Superior temporal gyrus (tissue), 1 donor: Measurements from ENCODE around the gene C16orf74.

Experiments used
- DNase-seq: peaks from one replicate; pipeline ENCODE4 v3.0.0-alpha.2; 2016; ENCODE audit errors: extremely low spot score

C16orf74 gene

GRCh38 chr16:85749771-85750145, 1.1 kb downstream of the C16orf74 start:
- DNase-seq: no peak

DNA sequence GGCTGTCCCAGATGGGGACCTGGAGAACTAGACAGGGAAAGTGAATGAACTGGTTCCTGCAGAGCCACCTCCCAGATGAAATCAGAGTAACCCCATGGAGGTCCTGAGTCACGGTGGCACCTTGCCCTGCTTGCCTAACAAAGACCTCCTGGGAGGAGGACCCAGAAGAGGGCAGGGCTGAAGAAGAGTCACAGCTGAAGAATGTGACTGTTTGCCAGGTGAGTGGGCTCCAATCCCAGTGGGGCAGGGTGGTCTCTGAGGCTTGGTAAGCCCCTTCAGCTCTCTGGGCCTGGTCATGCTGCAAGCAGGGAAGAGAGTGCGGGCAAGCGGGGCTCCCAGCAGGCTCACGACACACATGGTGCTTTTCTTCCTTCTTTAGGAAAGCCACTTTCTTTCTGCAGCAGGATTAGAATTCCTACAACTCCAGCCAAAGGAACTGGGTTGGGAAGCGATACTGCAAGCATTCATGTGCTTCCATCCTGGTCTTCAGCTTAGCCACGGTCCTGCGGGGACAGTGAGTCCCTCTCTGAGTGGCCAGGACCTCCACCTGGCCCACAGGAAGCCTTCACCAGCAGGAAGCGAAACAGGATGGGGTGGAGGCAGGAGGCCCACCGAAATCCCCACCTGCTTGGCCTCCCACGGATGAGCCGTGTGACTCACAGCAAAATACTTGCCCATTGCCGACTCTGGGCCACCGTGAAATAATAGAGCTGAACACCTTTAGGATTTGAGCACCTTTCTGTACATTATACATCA, 4.3 kb downstream of the C16orf74 start:
- no peak for DNase-seq

DNA sequence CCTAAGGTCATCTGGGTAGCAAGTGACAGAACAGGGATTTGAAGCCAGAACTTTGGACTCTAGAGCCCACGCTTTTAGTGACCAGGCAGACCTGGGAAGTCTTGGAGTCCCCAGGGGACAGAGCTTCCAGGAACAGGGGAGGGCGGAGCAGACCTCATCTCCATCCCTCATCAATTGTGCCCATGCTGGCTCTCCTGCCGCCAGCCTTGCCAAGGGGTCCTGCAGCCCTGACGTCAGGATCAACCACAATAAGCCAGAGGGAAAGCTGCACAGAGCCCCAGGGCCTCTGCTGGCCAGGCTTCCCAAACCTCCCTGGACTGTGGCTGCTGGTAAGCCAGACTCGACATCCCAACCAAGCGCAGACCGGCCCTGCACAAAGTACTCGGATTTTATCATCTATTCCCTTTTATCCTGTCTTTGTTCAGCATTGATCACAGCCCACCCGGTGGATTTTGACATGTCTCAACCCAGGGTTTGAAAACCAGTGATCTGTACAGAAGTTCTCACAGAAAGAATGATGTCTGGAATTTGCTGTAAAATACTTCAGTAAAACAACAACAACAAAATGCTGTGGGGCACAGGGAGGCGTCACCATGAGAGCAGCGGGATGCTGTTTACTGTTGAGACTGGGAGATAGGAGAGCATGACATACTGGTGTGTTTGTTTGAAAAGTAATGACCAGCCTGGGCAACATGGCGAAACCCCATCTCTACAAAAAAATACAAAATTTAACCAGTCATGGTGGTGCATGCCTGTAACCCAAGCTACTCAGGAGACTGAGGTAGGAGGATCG, 11.8 kb downstream of the C16orf74 start:
- DNase-seq: no peak

DNA sequence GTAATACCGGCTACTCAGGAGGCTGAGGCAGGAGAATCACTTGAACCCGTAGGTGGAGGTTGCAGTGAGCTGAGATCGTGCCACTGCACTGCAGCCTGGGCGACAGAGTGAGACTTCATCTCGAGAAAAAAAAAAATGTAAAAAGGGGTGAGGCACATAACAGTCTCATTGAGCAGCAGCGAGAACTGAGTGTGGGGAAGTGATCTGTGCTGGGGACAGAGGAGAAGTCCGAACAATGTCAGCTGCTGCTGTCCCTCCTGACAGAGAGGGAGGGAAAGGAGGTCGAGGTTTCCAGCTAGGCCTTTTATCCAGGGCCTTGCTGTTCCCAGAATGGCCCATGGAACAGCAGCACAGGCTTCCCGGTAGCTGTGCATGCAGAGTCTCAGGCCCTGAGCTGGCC, 14.0 kb downstream of the C16orf74 start:
- no peak for DNase-seq

DNA sequence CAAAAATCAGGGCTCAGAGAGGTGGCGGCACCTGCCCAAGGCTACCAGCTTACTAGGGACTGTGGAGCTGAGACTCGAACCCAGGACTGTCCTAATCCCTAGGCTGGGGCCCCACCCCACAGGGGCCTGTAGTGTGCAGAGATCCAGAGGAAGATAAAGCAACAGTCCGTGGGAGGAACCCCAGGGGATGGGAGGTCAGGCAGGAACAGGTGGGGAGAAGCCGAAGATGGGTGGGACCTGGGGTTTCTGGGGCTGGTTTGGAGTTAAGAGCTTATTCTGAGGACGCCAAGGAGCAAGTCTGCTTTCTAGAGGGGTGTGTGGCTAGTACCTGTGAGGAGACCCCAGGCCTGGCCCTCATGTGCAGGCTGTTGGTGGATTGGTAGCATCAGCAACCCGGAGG, 14.9 kb downstream of the C16orf74 start:
- no peak for DNase-seq

- DNase-seq: no peak
These were observed 15.7 kb downstream of the C16orf74 start for GRCh38 chr16:85735225-85735635.

GRCh38 chr16:85734311-85735017, 16.4 kb downstream of the C16orf74 start:
- no peak for DNase-seq

GRCh38 chr16:85733839-85734170, 17.1 kb downstream of the C16orf74 start:
- no peak for DNase-seq

GRCh38 chr16:85733155-85733838, 17.6 kb downstream of the C16orf74 start:
- DNase-seq: no peak

GRCh38 chr16:85731179-85731578, 19.7 kb downstream of the C16orf74 start:
- DNase-seq: no peak

- no peak for DNase-seq
These were observed 20.8 kb downstream of the C16orf74 start for GRCh38 chr16:85730186-85730465.

- no peak for DNase-seq
These were observed 21.3 kb downstream of the C16orf74 start for GRCh38 chr16:85729452-85730185.

GRCh38 chr16:85728879-85729278, 22.0 kb downstream of the C16orf74 start:
- DNase-seq: no peak

GRCh38 chr16:85724936-85725335, 26.0 kb downstream of the C16orf74 start:
- DNase-seq: no peak

DNA sequence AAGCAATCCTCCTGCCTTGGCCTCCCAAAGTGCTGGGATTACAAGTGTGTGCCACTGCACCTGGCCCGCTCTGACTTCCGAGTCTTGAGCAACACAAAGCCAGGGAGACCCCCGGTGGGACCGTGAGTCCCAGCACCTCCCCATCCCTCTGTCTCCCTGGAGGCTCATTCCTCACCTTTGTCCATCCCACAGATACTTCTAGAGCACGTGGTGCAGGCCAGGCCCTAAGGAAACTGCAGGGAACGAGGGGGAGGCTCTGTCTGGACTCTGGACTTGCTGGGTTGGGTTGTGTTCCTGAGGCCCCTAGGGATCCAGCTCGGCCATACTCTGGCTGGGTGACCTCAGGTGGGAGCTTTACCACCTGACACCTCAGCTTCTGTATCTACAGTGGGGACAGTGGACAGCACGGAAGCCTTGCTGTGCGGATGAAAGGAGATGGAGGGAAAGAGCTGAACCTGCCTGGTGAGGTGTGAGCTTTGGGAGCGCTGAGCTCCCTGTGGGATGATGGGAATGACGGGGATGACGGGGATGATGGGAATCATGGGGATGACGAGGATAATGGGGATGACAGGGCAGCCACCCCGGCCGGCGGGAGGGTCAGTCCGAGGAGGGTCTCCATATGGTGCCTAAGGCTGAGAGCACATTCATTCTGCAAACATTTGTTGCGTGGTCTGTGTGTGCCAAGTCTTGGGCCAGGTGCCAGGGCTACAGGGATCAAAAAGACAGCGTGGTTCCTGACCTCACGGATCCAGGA, 26.6 kb downstream of the C16orf74 start:
- DNase-seq: no peak

GRCh38 chr16:85722128-85722893, 28.6 kb downstream of the C16orf74 start:
- DNase-seq: no peak

DNA sequence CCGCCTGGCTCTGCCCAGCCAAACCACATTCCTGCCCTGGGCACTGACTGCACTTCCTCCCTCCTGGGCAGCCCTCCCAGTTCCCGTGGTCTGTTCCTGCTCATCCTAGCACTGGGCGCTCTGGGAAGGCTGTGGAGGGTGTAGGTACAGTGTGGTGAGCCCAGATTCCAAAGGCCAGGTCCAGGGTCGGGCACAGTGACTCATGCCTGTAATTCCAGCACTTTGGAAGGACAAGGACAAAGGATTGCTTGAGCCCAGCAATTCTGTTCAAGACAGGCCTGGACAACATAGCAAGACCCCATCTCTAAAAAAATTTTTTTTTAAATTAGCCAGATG, 30.6 kb downstream of the C16orf74 start:
- DNase-seq: no peak

GRCh38 chr16:85719605-85720301, 31.1 kb downstream of the C16orf74 start:
- no peak for DNase-seq

GRCh38 chr16:85718682-85719081, 32.2 kb downstream of the C16orf74 start:
- no peak for DNase-seq

DNA sequence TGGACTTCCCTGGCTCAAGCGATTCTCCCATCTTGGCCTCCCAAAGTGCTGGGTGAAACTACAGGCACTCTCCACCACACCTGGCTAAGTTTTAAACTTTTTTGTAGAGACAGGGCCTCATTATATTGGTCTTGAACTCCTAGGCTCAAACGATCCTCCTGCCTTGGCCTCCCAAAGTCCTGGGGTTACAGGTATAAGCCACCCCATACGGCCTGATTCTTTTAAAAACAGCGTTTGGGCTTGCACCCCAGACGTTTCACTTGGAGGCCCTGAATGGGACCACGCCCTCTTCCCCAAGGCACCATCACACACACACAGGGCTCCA, 32.8 kb downstream of the C16orf74 start:
- no peak for DNase-seq
